ENCODE results near the gene TMEM98.

DNA sequence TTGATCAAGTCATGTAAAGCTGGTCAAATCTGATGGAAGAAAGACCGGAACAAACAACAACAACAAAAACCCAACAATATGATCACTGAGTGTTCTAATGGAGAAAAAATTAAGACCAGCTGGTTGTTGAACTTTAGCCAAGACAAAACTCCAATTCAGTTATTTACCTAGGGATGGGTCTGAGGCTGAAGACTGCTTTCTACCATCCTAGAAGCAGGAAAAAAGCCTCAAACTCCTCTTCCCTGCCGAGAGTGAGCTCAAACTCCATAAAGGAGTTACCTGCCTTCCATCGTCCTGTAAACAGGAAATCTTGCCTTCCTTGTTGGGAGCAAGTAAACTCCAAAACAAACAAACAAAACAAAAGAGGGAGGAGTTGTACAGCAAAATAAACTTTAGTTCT is 23.1 kb upstream of the TMEM98 start:
- TF ChIP-seq, protein P1, sequence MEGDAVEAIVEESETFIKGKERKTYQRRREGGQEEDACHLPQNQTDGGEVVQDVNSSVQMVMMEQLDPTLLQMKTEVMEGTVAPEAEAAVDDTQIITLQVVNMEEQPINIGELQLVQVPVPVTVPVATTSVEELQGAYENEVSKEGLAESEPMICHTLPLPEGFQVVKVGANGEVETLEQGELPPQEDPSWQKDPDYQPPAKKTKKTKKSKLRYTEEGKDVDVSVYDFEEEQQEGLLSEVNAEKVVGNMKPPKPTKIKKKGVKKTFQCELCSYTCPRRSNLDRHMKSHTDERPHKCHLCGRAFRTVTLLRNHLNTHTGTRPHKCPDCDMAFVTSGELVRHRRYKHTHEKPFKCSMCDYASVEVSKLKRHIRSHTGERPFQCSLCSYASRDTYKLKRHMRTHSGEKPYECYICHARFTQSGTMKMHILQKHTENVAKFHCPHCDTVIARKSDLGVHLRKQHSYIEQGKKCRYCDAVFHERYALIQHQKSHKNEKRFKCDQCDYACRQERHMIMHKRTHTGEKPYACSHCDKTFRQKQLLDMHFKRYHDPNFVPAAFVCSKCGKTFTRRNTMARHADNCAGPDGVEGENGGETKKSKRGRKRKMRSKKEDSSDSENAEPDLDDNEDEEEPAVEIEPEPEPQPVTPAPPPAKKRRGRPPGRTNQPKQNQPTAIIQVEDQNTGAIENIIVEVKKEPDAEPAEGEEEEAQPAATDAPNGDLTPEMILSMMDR (conservative IDR thresholded peaks at IDR 0.05; ENCODE audit: low read length): no peak
- TF ChIP-seq EZH2phosphoT487 (IDR thresholded peaks at IDR 0.05; ENCODE audit: borderline replicate concordance): no peak

Measured in Loucy (cell line).